NCI-H2107 treated with DMSO at 0.1 percent for 48 hours (cell line): Measurements from ENCODE around the gene GPC6.
"Not testable (repeated sequence)": the region's sequence is repeated elsewhere in the genome, so short reads cannot be mapped to it uniquely, and the experiment has no call there.

Experiments used
- DNase-seq: peaks from one replicate; lab custom pipeline; 2025; ENCODE audit not compliant: unreplicated experiment; lab: John Stamatoyannopoulos, UW

Gene GPC6

GRCh38 chr13:94330552-94331071, 1104.0 kb downstream of the GPC6 start:
- DNase-seq = no peak

- DNase-seq = no peak
Measured at GRCh38 chr13:94331281-94331680, 1104.7 kb downstream of the GPC6 start.

GRCh38 chr13:94332359-94333096, 1105.9 kb downstream of the GPC6 start:
- DNase-seq = no peak

- DNase-seq = no peak
Measured at GRCh38 chr13:94333131-94333820, 1106.7 kb downstream of the GPC6 start.

GRCh38 chr13:94335761-94336526, 1109.3 kb downstream of the GPC6 start:
- DNase-seq = no peak

GRCh38 chr13:94339116-94339687, 1112.6 kb downstream of the GPC6 start:
- no peak for DNase-seq

GRCh38 chr13:94342436-94343242, 1116.0 kb downstream of the GPC6 start:
- DNase-seq = no peak

- no peak for DNase-seq
Measured at GRCh38 chr13:94343243-94343585, 1116.6 kb downstream of the GPC6 start.

GRCh38 chr13:94343687-94344086, 1117.1 kb downstream of the GPC6 start:
- not testable (repeated sequence) for DNase-seq

- no peak for DNase-seq
Measured at GRCh38 chr13:94344126-94344818, 1117.7 kb downstream of the GPC6 start.

GRCh38 chr13:94345374-94346195, 1119.0 kb downstream of the GPC6 start:
- peak; percentile 40 for DNase-seq

GRCh38 chr13:94346261-94347019, 1119.8 kb downstream of the GPC6 start:
- no peak for DNase-seq

- DNase-seq = no peak
Measured at GRCh38 chr13:94351292-94351990, 1124.8 kb downstream of the GPC6 start.

- DNase-seq = no peak
Measured at GRCh38 chr13:94352057-94352456, 1125.5 kb downstream of the GPC6 start.

- no peak for DNase-seq
Measured at GRCh38 chr13:94353167-94353710, 1126.6 kb downstream of the GPC6 start.

- DNase-seq = no peak
Measured at GRCh38 chr13:94359875-94360274, 1133.3 kb downstream of the GPC6 start.

GRCh38 chr13:94362411-94362909, 1135.9 kb downstream of the GPC6 start:
- peak; percentile 61 for DNase-seq
